Mesothelial cell of epicardium (in vitro differentiated cells): Measurements from ENCODE around the gene ANO10. TPM values are rescaled to one million over a fixed set of nuclear protein-coding genes. Genes with fewer than 3 reads are reported as not detected.

ENCODE experiments used
- DNase-seq, 2 experiments: peaks; one replicate each; pipeline ENCODE4 v3.0.0; 2021; ENCODE audit warnings: low spot score in 2 of 2; ENCODE audit not compliant: unreplicated experiment in 2 of 2
- H3K27ac Mint-ChIP-seq: 2 replicates; pipeline ENCODE4 v1.8.0; 2021; ENCODE audit warnings: mixed read lengths
- H3K27me3 Mint-ChIP-seq: 2 replicates; pipeline ENCODE4 v1.8.0; 2021; ENCODE audit warnings: low read depth, mixed read lengths
- H3K36me3 Mint-ChIP-seq: 2 replicates; pipeline ENCODE4 v1.8.0; 2021; ENCODE audit warnings: mixed read lengths
- H3K4me1 Mint-ChIP-seq: 2 replicates; pipeline ENCODE4 v1.8.0; 2021; ENCODE audit warnings: mixed read lengths
- H3K4me3 Mint-ChIP-seq: 2 replicates; pipeline ENCODE4 v1.8.0; 2021; ENCODE audit warnings: mild to moderate bottlenecking, moderate library complexity, mixed read lengths
- H3K9me3 Mint-ChIP-seq: 2 replicates; pipeline ENCODE4 v1.8.0; 2021; ENCODE audit warnings: mixed read lengths
- CTCF ChIP-seq: fragments of 200-600 bp; sonication (generic); IDR thresholded peaks from one replicate; pipeline ENCODE4 v1.5.0; 2021; ENCODE audit warnings: antibody characterized with exemption; ENCODE audit not compliant: unreplicated experiment
- total RNA-seq: library from RNA; stranded (reverse); gene quantifications from 3 replicates; pipeline ENCODE4 v1.2.1, GENCODE V29; 2021

ANO10 gene
- total RNA-seq, 1 donor from 2014 or later = 29.8 TPM

- no peaks in the 10 kb centered on the region for H3K27me3 Mint-ChIP-seq
- H3K36me3 Mint-ChIP-seq = peaks cover 67% of the 10 kb centered on the region
- no peak overlapping the region for H3K4me3 Mint-ChIP-seq
- no peak for DNase-seq
- no peaks in the 10 kb centered on the region for H3K4me1 Mint-ChIP-seq
- H3K27ac Mint-ChIP-seq = no peak overlapping the region
- H3K9me3 Mint-ChIP-seq = peaks cover 37% of the 10 kb centered on the region
- no peak for TF ChIP-seq CTCF
Observed at GRCh38 chr3:43338295-43338694, 283.5 kb downstream of the ANO10 start.

DNA sequence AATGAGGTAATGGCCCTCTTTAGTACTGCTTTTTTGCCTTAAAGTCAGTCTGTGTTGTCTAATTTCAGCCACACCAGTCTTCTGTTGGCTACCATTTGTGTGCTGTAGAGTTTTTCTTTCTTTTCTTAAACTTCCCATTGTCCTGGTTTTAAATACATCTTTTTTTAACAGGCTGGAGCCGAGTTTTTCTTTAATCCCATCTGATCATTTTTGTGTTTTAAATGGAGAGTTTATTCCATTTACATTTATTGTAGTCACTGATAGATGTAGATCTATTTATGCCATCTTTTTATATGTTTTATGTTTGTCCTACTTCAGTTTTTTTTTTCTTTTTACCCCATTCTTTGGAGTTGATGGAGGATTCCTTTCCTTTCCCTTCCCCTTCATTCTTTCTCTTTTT is 286.0 kb downstream of the ANO10 start:
- Mint-ChIP-seq H3K27me3 (no peaks in the 10 kb centered on the region), H3K36me3 (peaks cover 67% of the 10 kb centered on the region), H3K4me3 (no peak overlapping the region), H3K27ac (no peak overlapping the region), H3K4me1 (no peaks in the 10 kb centered on the region), H3K9me3 (peaks cover 37% of the 10 kb centered on the region)
- no peak for DNase-seq
- no peak for TF ChIP-seq CTCF

GRCh38 chr3:43334976-43335375 is 286.8 kb downstream of the ANO10 start:
- no peak for TF ChIP-seq CTCF
- peaks cover 59% of the 10 kb centered on the region for H3K36me3 Mint-ChIP-seq
- no peak for DNase-seq
- H3K4me3 Mint-ChIP-seq = no peak overlapping the region
- peaks cover 33% of the 10 kb centered on the region for H3K9me3 Mint-ChIP-seq
- H3K27ac Mint-ChIP-seq = no peak overlapping the region
- H3K27me3 Mint-ChIP-seq = no peaks in the 10 kb centered on the region
- no peaks in the 10 kb centered on the region for H3K4me1 Mint-ChIP-seq

DNA sequence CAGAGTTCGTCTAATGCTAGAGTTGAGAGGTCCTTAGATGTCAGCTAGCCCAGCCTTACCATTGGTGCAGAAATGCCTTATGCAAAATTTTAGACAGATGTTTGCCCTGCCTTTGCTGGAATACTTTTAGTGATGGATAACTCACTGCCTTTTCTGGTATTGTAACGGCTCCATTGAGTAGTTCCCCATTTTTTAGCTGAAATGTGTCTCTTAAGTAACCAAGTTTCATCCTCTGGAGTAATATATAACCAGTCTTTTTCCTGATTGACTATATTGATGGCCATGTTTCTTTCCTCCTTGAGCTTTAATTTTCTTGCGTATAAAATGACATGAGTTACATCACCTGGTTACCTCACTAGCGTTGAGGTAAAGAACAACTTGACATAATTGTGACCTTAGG is 290.4 kb downstream of the ANO10 start:
- H3K4me3 Mint-ChIP-seq = no peak overlapping the region
- H3K27ac Mint-ChIP-seq = no peak overlapping the region
- H3K9me3 Mint-ChIP-seq = peaks cover 14% of the 10 kb centered on the region
- no peak for TF ChIP-seq CTCF
- peaks cover 13% of the 10 kb centered on the region for H3K4me1 Mint-ChIP-seq
- H3K27me3 Mint-ChIP-seq = no peaks in the 10 kb centered on the region
- peaks cover 31% of the 10 kb centered on the region for H3K36me3 Mint-ChIP-seq
- DNase-seq = no peak

- Mint-ChIP-seq H3K9me3 (peaks cover 11% of the 10 kb centered on the region), H3K36me3 (peaks cover 27% of the 10 kb centered on the region), H3K27ac (no peak overlapping the region), H3K4me3 (no peak overlapping the region), H3K27me3 (no peaks in the 10 kb centered on the region), H3K4me1 (peaks cover 17% of the 10 kb centered on the region)
- TF ChIP-seq CTCF = no peak
- DNase-seq = no peak
Observed at GRCh38 chr3:43330981-43331380, 290.8 kb downstream of the ANO10 start.

DNA sequence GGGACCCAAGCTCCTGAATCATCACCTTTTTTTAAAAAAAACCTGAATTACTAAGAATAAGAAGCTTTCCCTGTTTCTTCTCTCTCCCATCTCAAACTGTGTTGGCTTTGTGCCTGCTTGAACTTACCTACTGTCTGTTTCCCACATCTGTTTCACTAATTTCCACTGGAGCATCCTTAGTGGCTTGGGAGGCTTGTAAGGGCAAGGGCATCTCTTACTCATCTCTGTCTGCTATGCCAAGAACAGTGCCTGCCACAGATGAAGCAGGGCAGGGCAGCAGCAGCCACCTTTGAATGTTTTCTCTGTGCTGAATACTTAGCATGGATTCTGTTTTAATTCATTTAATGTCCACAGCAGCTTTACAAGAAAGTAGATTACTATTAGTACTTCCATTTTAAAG is 293.2 kb downstream of the ANO10 start:
- Mint-ChIP-seq H3K27ac (no peak overlapping the region), H3K27me3 (no peaks in the 10 kb centered on the region), H3K9me3 (no peaks in the 10 kb centered on the region), H3K36me3 (peaks cover 15% of the 10 kb centered on the region), H3K4me1 (peaks cover 28% of the 10 kb centered on the region), H3K4me3 (no peak overlapping the region)
- no peak for DNase-seq
- TF ChIP-seq CTCF = no peak
